SK-N-SH treated with all-trans-retinoic acid at 6 μM for 48 hours (cell line): ENCODE data around the gene LRP5.
"Not testable (repeated sequence)": the region's sequence is repeated elsewhere in the genome, so short reads cannot be mapped to it uniquely, and the experiment has no call there.

ENCODE experiments used
- ATAC-seq: fragments of 200-7000 bp; cut with Tn5 transposase; 3 replicates; pipeline ENCODE4 v1.9.1; 2020; ENCODE audit warnings: mild to moderate bottlenecking, moderate library complexity
- BACH2 ChIP-seq: fragments of 250-450 bp; sonication (Bioruptor Pico); IDR thresholded peaks from 2 replicates; pipeline ENCODE4 v1.9.0; 2021; ENCODE audit warnings: mild to moderate bottlenecking, borderline replicate concordance
- CREB5 ChIP-seq: fragments of 250-450 bp; sonication (Bioruptor Pico); IDR thresholded peaks from 2 replicates; pipeline ENCODE4 v1.5.1; 2020; ENCODE audit warnings: low read depth, mild to moderate bottlenecking, moderate library complexity
- CSDC2 ChIP-seq: fragments of 250-450 bp; sonication (Bioruptor Pico); IDR thresholded peaks from 2 replicates; pipeline ENCODE4 v1.5.0; 2020; ENCODE audit warnings: mild to moderate bottlenecking, moderate library complexity
- CSRNP3 ChIP-seq: fragments of 250-450 bp; sonication (Bioruptor Pico); IDR thresholded peaks from 2 replicates; pipeline ENCODE4 v1.5.1; 2021; ENCODE audit warnings: mild to moderate bottlenecking, moderate library complexity
- ESRRG ChIP-seq: fragments of 250-450 bp; sonication (Bioruptor Pico); IDR thresholded peaks from 2 replicates; pipeline ENCODE4 v1.6.1; 2021; ENCODE audit warnings: mild to moderate bottlenecking
- GLIS3 ChIP-seq: fragments of 250-450 bp; sonication (Bioruptor Pico); IDR thresholded peaks from 2 replicates; pipeline ENCODE4 v1.5.0; 2020; ENCODE audit warnings: mild to moderate bottlenecking, moderate library complexity
- ISL1 ChIP-seq: fragments of 250-450 bp; sonication (Bioruptor Pico); IDR thresholded peaks from 2 replicates; pipeline ENCODE4 v2.1.2; 2022; ENCODE audit warnings: mild to moderate bottlenecking, moderate library complexity
- OSR1 ChIP-seq: fragments of 250-450 bp; sonication (Bioruptor Pico); IDR thresholded peaks from 2 replicates; pipeline ENCODE4 v1.8.0; 2022; ENCODE audit warnings: moderate library complexity, mild to moderate bottlenecking, inconsistent platforms
- POU6F1 ChIP-seq: fragments of 250-450 bp; sonication (Bioruptor Pico); IDR thresholded peaks from 2 replicates; pipeline ENCODE4 v1.8.0; 2021; ENCODE audit warnings: low read depth, mild to moderate bottlenecking, moderate library complexity, borderline replicate concordance
- PPARA ChIP-seq: fragments of 250-450 bp; sonication (Bioruptor Pico); IDR thresholded peaks from 2 replicates; pipeline ENCODE4 v1.5.0; 2020; ENCODE audit warnings: mild to moderate bottlenecking, borderline replicate concordance
- SNAI2 ChIP-seq: fragments of 250-450 bp; sonication (Bioruptor Pico); IDR thresholded peaks from 2 replicates; pipeline ENCODE4 v1.5.0; 2020; ENCODE audit warnings: mild to moderate bottlenecking, moderate library complexity
- TCF4 ChIP-seq: fragments of 250-450 bp; sonication (Bioruptor Pico); IDR thresholded peaks from 2 replicates; pipeline ENCODE4 v1.8.0; 2021; ENCODE audit warnings: mild to moderate bottlenecking, moderate library complexity, borderline replicate concordance
- TOX ChIP-seq: fragments of 250-450 bp; sonication (Bioruptor Pico); IDR thresholded peaks from 2 replicates; pipeline ENCODE4 v1.8.0; 2021; ENCODE audit warnings: mild to moderate bottlenecking, moderate library complexity, borderline replicate concordance
- ZC3H10 ChIP-seq: fragments of 250-450 bp; sonication (Bioruptor Pico); IDR thresholded peaks from 2 replicates; pipeline ENCODE4 v1.5.1; 2021; ENCODE audit warnings: mild to moderate bottlenecking, moderate library complexity
- ZFP30 ChIP-seq: fragments of 450-650 bp; formaldehyde crosslinking; IDR thresholded peaks from 2 replicates; pipeline ENCODE4 v1.5.0; 2022; ENCODE audit warnings: mild to moderate bottlenecking, moderate library complexity
- ZNF565 ChIP-seq: fragments of 450-650 bp; formaldehyde crosslinking; conservative IDR thresholded peaks from 2 replicates; pipeline ENCODE4 v1.5.0; 2020; ENCODE audit warnings: low read depth, mild to moderate bottlenecking, moderate library complexity
- ZNF70 ChIP-seq: fragments of 450-650 bp; formaldehyde crosslinking; IDR thresholded peaks from 2 replicates; pipeline ENCODE4 v1.5.0; 2020; ENCODE audit warnings: mild to moderate bottlenecking, moderate library complexity
- TF ChIP-seq, protein P1 (sequence below): fragments of 250-450 bp; sonication (Bioruptor Pico); IDR thresholded peaks from 2 replicates; pipeline ENCODE4 v1.8.0; 2020; ENCODE audit warnings: mild to moderate bottlenecking, moderate library complexity, borderline replicate concordance
- TF ChIP-seq, protein P2 (sequence below): fragments of 250-450 bp; sonication (Bioruptor Pico); IDR thresholded peaks from 2 replicates; pipeline ENCODE4 v1.5.0; 2020; ENCODE audit warnings: mild to moderate bottlenecking, moderate library complexity

LRP5 gene

GRCh38 chr11:68457216-68457897, 145.0 kb downstream of the LRP5 start (continued):
- TF ChIP-seq CREB5 (CRISPR knock-in tag): no peak
- TF ChIP-seq PPARA: no peak
- TF ChIP-seq TOX (CRISPR knock-in tag): no peak
- no peak for TF ChIP-seq BACH2
- TF ChIP-seq, protein P1, sequence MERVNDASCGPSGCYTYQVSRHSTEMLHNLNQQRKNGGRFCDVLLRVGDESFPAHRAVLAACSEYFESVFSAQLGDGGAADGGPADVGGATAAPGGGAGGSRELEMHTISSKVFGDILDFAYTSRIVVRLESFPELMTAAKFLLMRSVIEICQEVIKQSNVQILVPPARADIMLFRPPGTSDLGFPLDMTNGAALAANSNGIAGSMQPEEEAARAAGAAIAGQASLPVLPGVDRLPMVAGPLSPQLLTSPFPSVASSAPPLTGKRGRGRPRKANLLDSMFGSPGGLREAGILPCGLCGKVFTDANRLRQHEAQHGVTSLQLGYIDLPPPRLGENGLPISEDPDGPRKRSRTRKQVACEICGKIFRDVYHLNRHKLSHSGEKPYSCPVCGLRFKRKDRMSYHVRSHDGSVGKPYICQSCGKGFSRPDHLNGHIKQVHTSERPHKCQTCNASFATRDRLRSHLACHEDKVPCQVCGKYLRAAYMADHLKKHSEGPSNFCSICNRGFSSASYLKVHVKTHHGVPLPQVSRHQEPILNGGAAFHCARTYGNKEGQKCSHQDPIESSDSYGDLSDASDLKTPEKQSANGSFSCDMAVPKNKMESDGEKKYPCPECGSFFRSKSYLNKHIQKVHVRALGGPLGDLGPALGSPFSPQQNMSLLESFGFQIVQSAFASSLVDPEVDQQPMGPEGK (CRISPR knock-in tag): no peak
- TF ChIP-seq ZNF565 (CRISPR knock-in tag): no peak
- no peak for TF ChIP-seq GLIS3 (CRISPR knock-in tag)
- no peak for TF ChIP-seq ESRRG (CRISPR knock-in tag)

DNA sequence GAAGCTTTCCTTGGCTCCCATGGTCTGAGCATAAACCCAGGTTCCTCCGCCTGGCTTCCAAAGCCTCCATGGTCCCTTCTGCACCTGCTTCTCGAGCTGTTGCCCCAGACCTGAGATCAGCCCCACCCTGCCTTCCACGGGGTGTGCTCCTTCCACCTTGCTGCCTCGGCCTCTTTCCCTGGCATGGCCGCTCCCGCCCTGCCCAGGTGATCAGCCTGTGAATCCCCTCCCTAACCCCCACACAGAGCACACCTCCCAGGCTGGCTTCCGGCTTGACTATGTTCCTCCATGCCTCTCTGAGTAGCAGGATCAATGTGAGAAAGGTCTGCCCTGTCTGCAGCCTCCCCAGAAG, 145.5 kb downstream of the LRP5 start:
- TF ChIP-seq ISL1 (CRISPR knock-in tag) (no peak), BACH2 (no peak), CSDC2 (CRISPR knock-in tag) (no peak), TCF4 (CRISPR knock-in tag) (no peak), ZNF70 (CRISPR knock-in tag) (no peak), TOX (CRISPR knock-in tag) (no peak), SNAI2 (CRISPR knock-in tag) (no peak), OSR1 (CRISPR knock-in tag) (no peak), CSRNP3 (CRISPR knock-in tag) (no peak), POU6F1 (CRISPR knock-in tag) (no peak), ZFP30 (no peak), CREB5 (CRISPR knock-in tag) (no peak), ZC3H10 (CRISPR knock-in tag) (no peak), GLIS3 (CRISPR knock-in tag) (no peak)
- TF ChIP-seq, protein P2, sequence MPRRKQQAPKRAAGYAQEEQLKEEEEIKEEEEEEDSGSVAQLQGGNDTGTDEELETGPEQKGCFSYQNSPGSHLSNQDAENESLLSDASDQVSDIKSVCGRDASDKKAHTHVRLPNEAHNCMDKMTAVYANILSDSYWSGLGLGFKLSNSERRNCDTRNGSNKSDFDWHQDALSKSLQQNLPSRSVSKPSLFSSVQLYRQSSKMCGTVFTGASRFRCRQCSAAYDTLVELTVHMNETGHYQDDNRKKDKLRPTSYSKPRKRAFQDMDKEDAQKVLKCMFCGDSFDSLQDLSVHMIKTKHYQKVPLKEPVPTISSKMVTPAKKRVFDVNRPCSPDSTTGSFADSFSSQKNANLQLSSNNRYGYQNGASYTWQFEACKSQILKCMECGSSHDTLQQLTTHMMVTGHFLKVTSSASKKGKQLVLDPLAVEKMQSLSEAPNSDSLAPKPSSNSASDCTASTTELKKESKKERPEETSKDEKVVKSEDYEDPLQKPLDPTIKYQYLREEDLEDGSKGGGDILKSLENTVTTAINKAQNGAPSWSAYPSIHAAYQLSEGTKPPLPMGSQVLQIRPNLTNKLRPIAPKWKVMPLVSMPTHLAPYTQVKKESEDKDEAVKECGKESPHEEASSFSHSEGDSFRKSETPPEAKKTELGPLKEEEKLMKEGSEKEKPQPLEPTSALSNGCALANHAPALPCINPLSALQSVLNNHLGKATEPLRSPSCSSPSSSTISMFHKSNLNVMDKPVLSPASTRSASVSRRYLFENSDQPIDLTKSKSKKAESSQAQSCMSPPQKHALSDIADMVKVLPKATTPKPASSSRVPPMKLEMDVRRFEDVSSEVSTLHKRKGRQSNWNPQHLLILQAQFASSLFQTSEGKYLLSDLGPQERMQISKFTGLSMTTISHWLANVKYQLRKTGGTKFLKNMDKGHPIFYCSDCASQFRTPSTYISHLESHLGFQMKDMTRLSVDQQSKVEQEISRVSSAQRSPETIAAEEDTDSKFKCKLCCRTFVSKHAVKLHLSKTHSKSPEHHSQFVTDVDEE (CRISPR knock-in tag): no peak
- ATAC-seq: no peak

GRCh38 chr11:68458340-68458739, 145.9 kb downstream of the LRP5 start:
- not testable (repeated sequence) for ATAC-seq
